Mesenchymal stem cell (in vitro differentiated cells and primary cell): Measurements from ENCODE around the gene ARHGEF40.
"Not testable (repeated sequence)": the region's sequence is repeated elsewhere in the genome, so short reads cannot be mapped to it uniquely, and the experiment has no call there.

Experiments
- DNase-seq: peaks from one replicate; pipeline ENCODE4 v3.0.0-alpha.2; 2013
- H2AFZ ChIP-seq: one replicate; pipeline ENCODE4 v1.6.1; 2013; ENCODE audit warnings: low read depth, mild to moderate bottlenecking, control low read depth, inconsistent platforms, low read length, moderate library complexity
- H2AK5ac ChIP-seq: 2 replicates; pipeline ENCODE4 v1.6.1; 2013; ENCODE audit warnings: low read length, moderate library complexity, mild to moderate bottlenecking, inconsistent platforms; ENCODE audit not compliant: severe bottlenecking
- H2BK120ac ChIP-seq: one replicate; pipeline ENCODE4 v1.6.1; 2013; ENCODE audit warnings: low read depth, mild to moderate bottlenecking, inconsistent platforms, low read length, moderate library complexity
- H2BK12ac ChIP-seq, 2 experiments: one replicate each; pipeline ENCODE4 v1.6.1; 2013; ENCODE audit warnings: inconsistent platforms in 2 of 2, low read length in 2 of 2, mild to moderate bottlenecking in 2 of 2, moderate library complexity in 2 of 2, control low read depth in 1 of 2
- H2BK15ac ChIP-seq: one replicate; pipeline ENCODE4 v1.6.1; 2013; ENCODE audit warnings: mild to moderate bottlenecking, low read depth, inconsistent platforms; ENCODE audit not compliant: poor library complexity, severe bottlenecking
- H2BK5ac ChIP-seq: 2 replicates; pipeline ENCODE4 v1.6.1; 2013; ENCODE audit warnings: low read depth, mild to moderate bottlenecking, low read length, control low read depth, inconsistent platforms; ENCODE audit not compliant: poor library complexity, severe bottlenecking
- H3K14ac ChIP-seq, 2 experiments: one replicate each; pipeline ENCODE4 v1.6.1; 2013; ENCODE audit warnings: inconsistent platforms in 2 of 2, low read length in 2 of 2, control low read depth in 1 of 2, mild to moderate bottlenecking in 1 of 2, moderate library complexity in 1 of 2
- H3K18ac ChIP-seq, 2 experiments: one replicate each; pipeline ENCODE4 v1.6.1; 2013; ENCODE audit warnings: inconsistent platforms in 2 of 2, low read length in 2 of 2, control low read depth in 1 of 2, low read depth in 1 of 2, mild to moderate bottlenecking in 1 of 2
- H3K23ac ChIP-seq, 2 experiments: one replicate each; pipeline ENCODE4 v1.6.1; 2013; ENCODE audit warnings: inconsistent platforms in 2 of 2, low read length in 2 of 2, mild to moderate bottlenecking in 2 of 2, moderate library complexity in 2 of 2, control low read depth in 1 of 2
- H3K27ac ChIP-seq: 2 replicates; pipeline ENCODE4 v1.5.1; 2013; ENCODE audit warnings: mild to moderate bottlenecking, moderate library complexity, low read length, control low read depth, inconsistent platforms; ENCODE audit not compliant: poor library complexity, severe bottlenecking
- H3K27me3 ChIP-seq, 2 experiments: 2 replicates each; pipeline versions ENCODE4 v1.6.1 to v1.7.0; 2013; ENCODE audit warnings: low read length in 2 of 2, mild to moderate bottlenecking in 2 of 2, moderate library complexity in 2 of 2, control low read depth in 1 of 2, inconsistent platforms in 1 of 2; ENCODE audit not compliant: control insufficient read depth in 1 of 2, insufficient read depth in 1 of 2
- H3K36me3 ChIP-seq, 2 experiments: 2 replicates each; pipeline versions ENCODE4 v1.6.1 to v1.7.0; 2013; ENCODE audit warnings: low read length in 2 of 2, control low read depth in 1 of 2, inconsistent platforms in 1 of 2, low read depth in 1 of 2, mild to moderate bottlenecking in 1 of 2; ENCODE audit not compliant: insufficient read depth in 2 of 2, control insufficient read depth in 1 of 2
- H3K4ac ChIP-seq, 2 experiments: one replicate each; pipeline ENCODE4 v1.6.1; 2013; ENCODE audit warnings: inconsistent platforms in 2 of 2, low read length in 2 of 2, mild to moderate bottlenecking in 2 of 2, moderate library complexity in 2 of 2, control low read depth in 1 of 2, low read depth in 1 of 2
- H3K4me1 ChIP-seq: 2 replicates; pipeline ENCODE4 v1.6.1; 2013; ENCODE audit warnings: low read depth, low read length, control low read depth; ENCODE audit not compliant: control insufficient read depth, insufficient read depth
- H3K4me2 ChIP-seq: 2 replicates; pipeline ENCODE4 v1.6.1; 2013; ENCODE audit warnings: low read length, mild to moderate bottlenecking, inconsistent platforms; ENCODE audit not compliant: poor library complexity, severe bottlenecking
- H3K4me3 ChIP-seq, 2 experiments: 2 replicates each; pipeline versions ENCODE4 v1.5.1 to v1.7.0; 2013; ENCODE audit warnings: low read length in 2 of 2, mild to moderate bottlenecking in 2 of 2, control low read depth in 1 of 2, low read depth in 1 of 2; ENCODE audit not compliant: insufficient read depth in 1 of 2
- H3K79me1 ChIP-seq: replicated peaks from 2 replicates; pipeline ENCODE4 v1.6.1; 2013; ENCODE audit warnings: mild to moderate bottlenecking, control low read depth, low read length, inconsistent platforms; ENCODE audit not compliant: poor library complexity, severe bottlenecking
- H3K9ac ChIP-seq: 2 replicates; pipeline ENCODE4 v1.7.0; 2013; ENCODE audit warnings: mild to moderate bottlenecking, low read length, moderate library complexity
- H3K9me3 ChIP-seq: 2 replicates; pipeline ENCODE4 v1.7.0; 2013; ENCODE audit warnings: mild to moderate bottlenecking, low read length; ENCODE audit not compliant: control insufficient read depth
- H4K8ac ChIP-seq: one replicate; pipeline ENCODE4 v1.6.1; 2013; ENCODE audit warnings: inconsistent platforms, mild to moderate bottlenecking, low read length, moderate library complexity
- H4K91ac ChIP-seq: one replicate; pipeline ENCODE4 v1.6.1; 2013; ENCODE audit warnings: mild to moderate bottlenecking, low read length, inconsistent platforms
- WGBS: methylation state at CpG from one replicate; pipeline ENCODE4 v1.1.7; 2013; ENCODE audit warnings: mixed read lengths; 5-methylcytosine and 5-hydroxymethylcytosine counted together

ARHGEF40 gene

DNA sequence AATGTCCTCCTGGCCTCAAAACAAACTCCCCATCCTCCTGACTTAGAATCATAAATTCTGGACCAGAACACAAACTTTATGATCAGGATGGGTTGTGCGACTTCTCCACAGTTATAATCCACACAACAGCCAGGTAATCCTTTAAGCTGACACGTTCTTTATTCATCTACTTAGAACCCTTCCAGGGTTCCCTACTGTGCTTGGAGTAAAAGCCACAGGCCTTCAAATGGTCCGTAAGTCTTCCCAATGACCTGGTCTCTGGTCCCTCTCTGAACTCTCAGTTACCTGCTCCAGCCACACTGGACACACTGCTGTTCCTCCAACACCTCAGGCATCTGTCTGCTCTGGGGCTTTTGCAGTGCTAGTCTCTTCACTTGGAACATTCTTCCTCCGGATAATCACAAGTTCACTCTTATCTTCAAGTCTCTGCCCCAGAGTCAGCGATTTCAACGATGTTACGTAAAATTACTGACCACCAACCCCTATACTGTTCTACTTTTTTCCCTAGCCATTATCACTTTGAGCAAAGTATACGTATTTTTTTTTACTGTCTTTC lies 29.7 kb upstream of the ARHGEF40 start:
- no peaks in the 10 kb centered on the region for H3K9me3 ChIP-seq
- no peak overlapping the region for H2AFZ ChIP-seq
- no peak overlapping the region for H3K4ac ChIP-seq
- no peaks in the 10 kb centered on the region for H3K36me3 ChIP-seq
- H2AK5ac ChIP-seq: no peak overlapping the region
- no peak overlapping the region for H3K18ac ChIP-seq
- peak overlapping the region in 1 of 2 experiments; percentile 2 for H2BK12ac ChIP-seq
- peaks cover 7% of the 10 kb centered on the region for H3K4me1 ChIP-seq
- H3K4me3 ChIP-seq: no peak overlapping the region
- no peak overlapping the region for H3K23ac ChIP-seq
- H3K79me1 ChIP-seq: no peaks in the 10 kb centered on the region
- DNase-seq: no peak
- WGBS: 69% methylated on average over 7 of the region's 8 CpGs
- peak overlapping the region; percentile 22 for H2BK120ac ChIP-seq
- H3K14ac ChIP-seq: no peak overlapping the region
- no peak overlapping the region for H3K27ac ChIP-seq
- H3K4me2 ChIP-seq: no peak overlapping the region
- peaks cover 0 to 14% of the 10 kb centered on the region in 2 experiments for H3K27me3 ChIP-seq
- no peak overlapping the region for H2BK5ac ChIP-seq
- H4K8ac ChIP-seq: no peak overlapping the region
- H2BK15ac ChIP-seq: no peak overlapping the region
- no peak overlapping the region for H4K91ac ChIP-seq
- no peak overlapping the region for H3K9ac ChIP-seq

DNA sequence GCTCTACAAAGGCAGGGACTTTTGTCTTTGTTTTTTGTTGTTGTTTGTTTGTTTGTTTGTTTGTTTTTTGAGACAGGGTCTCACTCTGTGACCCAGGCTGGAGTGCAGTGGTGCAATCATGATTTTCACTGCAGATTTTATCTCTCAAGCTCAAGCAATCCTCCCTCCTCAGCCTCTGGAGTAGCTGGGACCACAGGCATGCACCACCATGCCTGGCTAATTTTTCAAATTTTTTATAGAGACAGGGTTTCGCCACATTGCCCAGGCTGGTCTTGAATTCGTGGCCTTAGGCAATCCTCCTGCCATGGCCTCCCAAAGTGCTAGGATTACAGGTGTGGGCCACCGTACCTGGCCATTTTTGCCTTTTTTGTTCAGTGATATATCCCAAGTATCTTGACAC lies 29.2 kb upstream of the ARHGEF40 start:
- not testable (repeated sequence) for H3K9ac ChIP-seq, H2BK12ac ChIP-seq
- WGBS: 79% methylated on average over 3 of the region's 3 CpGs

DNA sequence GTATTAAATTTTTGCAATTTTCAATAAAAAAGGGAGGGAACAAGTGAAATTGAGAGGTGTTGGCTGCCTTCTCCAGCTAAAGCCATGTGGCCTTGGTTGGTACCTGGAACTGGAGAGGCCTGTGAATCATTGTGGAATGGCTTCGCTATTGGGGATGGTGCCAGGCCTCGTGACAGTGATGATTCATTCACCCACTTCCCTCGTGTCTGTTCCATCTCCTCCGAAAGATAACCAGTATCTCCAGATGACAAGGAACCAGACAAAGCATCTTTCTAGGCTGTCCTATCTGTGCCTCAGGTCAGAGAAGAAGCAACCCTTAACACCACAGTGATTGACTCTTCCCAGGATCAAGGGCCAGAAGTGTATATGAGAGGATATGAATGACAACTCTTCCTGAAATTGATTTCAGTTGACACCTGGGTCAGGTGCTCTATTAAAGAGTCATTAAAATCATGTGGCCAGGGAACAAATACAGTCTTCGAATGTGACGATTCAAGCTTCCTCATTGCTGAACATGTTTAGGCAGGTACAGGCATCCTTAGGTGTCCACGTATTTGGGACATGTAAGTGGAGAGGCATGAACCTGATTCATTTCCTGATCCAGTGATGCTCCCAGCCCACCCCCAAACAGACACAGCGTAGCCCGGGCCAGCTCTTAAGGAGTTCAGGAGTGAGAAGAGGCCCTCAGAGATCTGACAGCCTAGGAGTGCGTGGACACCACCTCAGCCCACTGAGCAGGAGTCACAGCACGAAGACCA lies 28.2 kb upstream of the ARHGEF40 start, which contains the start of gene RNASE7:
Gene RNASE7 (plus strand): TSS at position 687 of the 758 bp plus-strand sequence. CDS start 631 bp downstream, outside the sequence.
- Histone ChIP-seq H3K27ac (no peak within 1 kb of the TSS), H2AK5ac (no peak within 1 kb of the TSS), H4K91ac (no peak within 1 kb of the TSS), H3K4me2 (no peak within 1 kb of the TSS), H3K18ac (no peak within 1 kb of the TSS), H4K8ac (no peak within 1 kb of the TSS), H3K4me1 (peaks cover 7% of the 10 kb centered on the region), H2BK15ac (no peak within 1 kb of the TSS), H2BK5ac (no peak within 1 kb of the TSS), H2BK12ac (no peak within 1 kb of the TSS), H2AFZ (no peak within 1 kb of the TSS), H3K4ac (no peak within 1 kb of the TSS), H3K9ac (no peak within 1 kb of the TSS), H3K14ac (no peak within 1 kb of the TSS), H2BK120ac (no peak within 1 kb of the TSS), H3K9me3 (no peaks in the 10 kb centered on the region), H3K4me3 (no peak within 1 kb of the TSS), H3K36me3 (no peaks in the 10 kb centered on the region), H3K79me1 (no peaks in the 10 kb centered on the region), H3K23ac (no peak within 1 kb of the TSS), H3K27me3 (peaks cover 0 to 8% of the 10 kb centered on the region in 2 experiments)
- WGBS: 68% methylated on average over 10 of the region's 11 CpGs
- DNase-seq: peak; percentile 23

More for the DNA sequence above, 29.2 kb upstream of the ARHGEF40 start:
- H2BK5ac ChIP-seq, H3K4me1 ChIP-seq, H4K91ac ChIP-seq, H3K23ac ChIP-seq, H4K8ac ChIP-seq, H3K4me3 ChIP-seq, H3K14ac ChIP-seq, H3K27me3 ChIP-seq, H3K18ac ChIP-seq, H2BK15ac ChIP-seq, H3K36me3 ChIP-seq, H3K4ac ChIP-seq, H3K79me1 ChIP-seq, H2AFZ ChIP-seq, H3K9me3 ChIP-seq, H2BK120ac ChIP-seq, H3K4me2 ChIP-seq, DNase-seq, H3K27ac ChIP-seq, H2AK5ac ChIP-seq: not testable (repeated sequence)

DNA sequence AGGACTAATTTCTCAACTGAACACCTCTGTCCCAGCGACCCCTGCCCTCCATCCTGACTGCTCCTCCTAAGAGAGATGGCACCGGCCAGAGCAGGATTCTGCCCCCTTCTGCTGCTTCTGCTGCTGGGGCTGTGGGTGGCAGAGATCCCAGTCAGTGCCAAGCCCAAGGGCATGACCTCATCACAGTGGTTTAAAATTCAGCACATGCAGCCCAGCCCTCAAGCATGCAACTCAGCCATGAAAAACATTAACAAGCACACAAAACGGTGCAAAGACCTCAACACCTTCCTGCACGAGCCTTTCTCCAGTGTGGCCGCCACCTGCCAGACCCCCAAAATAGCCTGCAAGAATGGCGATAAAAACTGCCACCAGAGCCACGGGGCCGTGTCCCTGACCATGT lies 27.2 kb upstream of the ARHGEF40 start:
- no peak overlapping the region for H4K91ac ChIP-seq
- H2BK12ac ChIP-seq: no peak overlapping the region
- H3K18ac ChIP-seq: no peak overlapping the region
- no peak overlapping the region for H3K4ac ChIP-seq
- WGBS: 85% methylated on average over 8 of the region's 8 CpGs
- H2BK120ac ChIP-seq: no peak overlapping the region
- H3K9me3 ChIP-seq: no peaks in the 10 kb centered on the region
- H3K27me3 ChIP-seq: peaks cover 0 to 8% of the 10 kb centered on the region in 2 experiments
- no peaks in the 10 kb centered on the region for H3K36me3 ChIP-seq
- no peak overlapping the region for H3K14ac ChIP-seq
- H2AFZ ChIP-seq: no peak overlapping the region
- no peak overlapping the region for H3K4me3 ChIP-seq
- no peak overlapping the region for H2BK5ac ChIP-seq
- H3K27ac ChIP-seq: no peak overlapping the region
- no peak overlapping the region for H2BK15ac ChIP-seq
- no peak for DNase-seq
- H3K23ac ChIP-seq: no peak overlapping the region
- H4K8ac ChIP-seq: no peak overlapping the region
- no peak overlapping the region for H3K9ac ChIP-seq
- no peak overlapping the region for H3K4me2 ChIP-seq
- peaks cover 7% of the 10 kb centered on the region for H3K4me1 ChIP-seq
- H3K79me1 ChIP-seq: no peaks in the 10 kb centered on the region
- no peak overlapping the region for H2AK5ac ChIP-seq
